ENCODE results near the gene CERS5. TPM values are rescaled to one million over a fixed set of nuclear protein-coding genes. Genes with fewer than 3 reads are reported as not detected.

CERS5 gene
- total RNA-seq, 1 experiment from 2014 or later = 62.6 TPM

DNA sequence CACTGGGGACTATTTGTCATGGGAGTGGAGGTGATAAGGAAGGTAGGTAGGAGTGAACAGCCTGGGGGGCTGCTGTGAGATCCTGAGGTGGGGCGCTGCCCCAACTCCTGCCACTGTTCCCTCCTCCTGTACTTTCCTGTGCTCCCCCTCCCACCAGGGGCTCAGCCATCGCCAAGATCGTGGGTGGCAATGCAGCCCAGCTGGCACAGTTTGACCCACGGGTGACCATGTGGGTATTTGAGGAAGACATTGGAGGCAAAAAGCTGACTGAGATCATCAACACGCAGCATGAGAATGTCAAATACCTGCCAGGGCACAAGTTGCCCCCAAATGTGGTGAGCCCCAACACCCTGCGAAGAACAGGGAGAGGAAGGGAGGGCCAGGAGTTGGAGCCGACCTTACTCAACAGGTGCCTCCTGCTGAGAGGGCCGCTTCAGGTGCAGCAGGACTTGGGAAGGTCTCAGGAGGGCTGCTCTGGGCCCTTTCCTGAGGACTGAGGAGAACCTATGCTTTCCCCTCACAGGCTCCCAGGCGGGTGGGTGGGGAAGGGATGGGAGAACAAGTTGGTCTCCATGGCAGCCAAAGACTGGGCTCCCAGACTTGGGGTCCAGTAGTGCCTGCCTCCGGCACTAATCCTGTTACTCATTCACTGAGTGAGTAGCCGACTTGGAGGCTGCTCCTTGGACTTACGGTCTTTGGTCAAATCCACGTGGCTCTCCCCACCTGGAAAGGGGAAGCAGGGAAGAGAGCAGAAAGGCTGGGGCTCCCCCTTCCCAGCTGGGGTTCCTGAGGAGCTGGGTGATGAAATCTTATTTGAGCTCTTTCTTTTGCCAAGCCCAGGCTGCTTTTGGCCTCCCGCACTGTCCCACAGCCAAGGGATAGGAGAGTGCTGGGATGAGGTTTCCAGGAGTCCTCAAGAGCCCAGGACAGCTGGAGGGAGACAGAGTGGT lies 62.5 kb downstream of the CERS5 start:
- intact Hi-C loops (cut with micrococcal nuclease; ENCODE audit: unreplicated experiment) = no loop called here
- Mint-ChIP-seq H3K4me3 (ENCODE audit: unreplicated experiment) (no peak overlapping the region), H3K9me3 (ENCODE audit: unreplicated experiment) (no peaks in the 10 kb centered on the region), H3K36me3 (ENCODE audit: insufficient read depth, unreplicated experiment) (peaks cover 26% of the 10 kb centered on the region), H3K27ac (ENCODE audit: unreplicated experiment) (peak overlapping the region; percentile 35), H3K27me3 (ENCODE audit: insufficient read depth, unreplicated experiment) (no peaks in the 10 kb centered on the region), H3K4me1 (ENCODE audit: low read depth, unreplicated experiment) (peaks cover 19% of the 10 kb centered on the region)
- DNase-seq = peak in 1 of 2 experiments; percentile 80
- TF ChIP-seq, protein P1, sequence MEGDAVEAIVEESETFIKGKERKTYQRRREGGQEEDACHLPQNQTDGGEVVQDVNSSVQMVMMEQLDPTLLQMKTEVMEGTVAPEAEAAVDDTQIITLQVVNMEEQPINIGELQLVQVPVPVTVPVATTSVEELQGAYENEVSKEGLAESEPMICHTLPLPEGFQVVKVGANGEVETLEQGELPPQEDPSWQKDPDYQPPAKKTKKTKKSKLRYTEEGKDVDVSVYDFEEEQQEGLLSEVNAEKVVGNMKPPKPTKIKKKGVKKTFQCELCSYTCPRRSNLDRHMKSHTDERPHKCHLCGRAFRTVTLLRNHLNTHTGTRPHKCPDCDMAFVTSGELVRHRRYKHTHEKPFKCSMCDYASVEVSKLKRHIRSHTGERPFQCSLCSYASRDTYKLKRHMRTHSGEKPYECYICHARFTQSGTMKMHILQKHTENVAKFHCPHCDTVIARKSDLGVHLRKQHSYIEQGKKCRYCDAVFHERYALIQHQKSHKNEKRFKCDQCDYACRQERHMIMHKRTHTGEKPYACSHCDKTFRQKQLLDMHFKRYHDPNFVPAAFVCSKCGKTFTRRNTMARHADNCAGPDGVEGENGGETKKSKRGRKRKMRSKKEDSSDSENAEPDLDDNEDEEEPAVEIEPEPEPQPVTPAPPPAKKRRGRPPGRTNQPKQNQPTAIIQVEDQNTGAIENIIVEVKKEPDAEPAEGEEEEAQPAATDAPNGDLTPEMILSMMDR (IDR thresholded peaks at IDR 0.05; ENCODE audit: insufficient read depth in 1 of 2, low read depth in 1 of 2, low read length in 1 of 2, severe bottlenecking in 1 of 2, unreplicated experiment in 1 of 2) = no peak
- peaks cover 4% of the 10 kb centered on the region; the same call in 1 of the 2 replicates for H3K36me3 ChIP-seq (ENCODE audit: control insufficient read depth, insufficient read depth, low read length)
- BruUV-seq (replicated peaks) = no TSS peak
- H3K27me3 ChIP-seq (replicated peaks; ENCODE audit: control insufficient read depth, insufficient read depth, low read length) = no peaks in the 10 kb centered on the region
- ChIA-PET POLR2A (interaction anchor here (0.7 kb wide), 1 partner anchor 34 kb away, joined by 3 read pairs; no protein-coding TSS in a partner anchor), CTCF (interaction anchor here (1.2 to 1.3 kb wide), 2 partner anchors 7 to 137 kb away, joined by 5 to 11 read pairs; partner anchors contain the start of gene COX14)
- H3K9me3 ChIP-seq = no peaks in the 10 kb centered on the region
- peaks cover 37% of the 10 kb centered on the region for H3K4me1 ChIP-seq
- H3K4me3 ChIP-seq (ENCODE audit: low read depth, low read length) = no peak overlapping the region

- intact Hi-C loops (cut with micrococcal nuclease; ENCODE audit: unreplicated experiment) = no loop called here
- no peaks in the 10 kb centered on the region for H3K27me3 ChIP-seq (replicated peaks; ENCODE audit: control insufficient read depth, insufficient read depth, low read length)
- peaks cover 7% of the 10 kb centered on the region; the same call in 1 of the 2 replicates for H3K36me3 ChIP-seq (ENCODE audit: control insufficient read depth, insufficient read depth, low read length)
- Mint-ChIP-seq H3K4me1 (ENCODE audit: low read depth, unreplicated experiment) (peaks cover 19% of the 10 kb centered on the region), H3K36me3 (ENCODE audit: insufficient read depth, unreplicated experiment) (peaks cover 35% of the 10 kb centered on the region), H3K27ac (ENCODE audit: unreplicated experiment) (peak within 1 kb of the TSS; percentile 35), H3K9me3 (ENCODE audit: unreplicated experiment) (no peaks in the 10 kb centered on the region), H3K4me3 (ENCODE audit: unreplicated experiment) (no peak within 1 kb of the TSS), H3K27me3 (ENCODE audit: insufficient read depth, unreplicated experiment) (no peaks in the 10 kb centered on the region)
- BruUV-seq (replicated peaks) = no TSS peak
- no peak for DNase-seq
- ChIA-PET POLR2A (interaction anchor here (0.6 to 0.7 kb wide), 2 partner anchors 27 to 33 kb away, joined by 3 to 7 read pairs; no protein-coding TSS in a partner anchor), CTCF (interaction anchor here (0.6 to 1.3 kb wide), 5 partner anchors 8 to 137 kb away, joined by 3 to 11 read pairs (median 4); partner anchors contain the start of gene COX14)
- peaks cover 30% of the 10 kb centered on the region for H3K4me1 ChIP-seq
- TF ChIP-seq, protein P1 (IDR thresholded peaks at IDR 0.05; ENCODE audit: insufficient read depth in 1 of 2, low read depth in 1 of 2, low read length in 1 of 2, severe bottlenecking in 1 of 2, unreplicated experiment in 1 of 2) = no peak
- no peaks in the 10 kb centered on the region for H3K9me3 ChIP-seq
- H3K4me3 ChIP-seq (ENCODE audit: low read depth, low read length) = no peak within 1 kb of the TSS
Measured at GRCh38 chr12:50103767-50104321, 63.3 kb downstream of the CERS5 start, which contains the start of gene GPD1. TSS of gene GPD1 (plus strand) at chr12:50104008. CDS start at chr12:50104051, 43 bp downstream.

GRCh38 chr12:50103351-50103750 lies 63.8 kb downstream of the CERS5 start:
- BruUV-seq (replicated peaks) = no TSS peak
- intact Hi-C loops (cut with micrococcal nuclease; ENCODE audit: unreplicated experiment) = no loop called here
- TF ChIP-seq, protein P1 (IDR thresholded peaks at IDR 0.05; ENCODE audit: insufficient read depth in 1 of 2, low read depth in 1 of 2, low read length in 1 of 2, severe bottlenecking in 1 of 2, unreplicated experiment in 1 of 2) = no peak
- Histone ChIP-seq H3K4me1 (peaks cover 30% of the 10 kb centered on the region), H3K27me3 (replicated peaks; ENCODE audit: control insufficient read depth, insufficient read depth, low read length) (no peaks in the 10 kb centered on the region), H3K4me3 (ENCODE audit: low read depth, low read length) (no peak overlapping the region), H3K36me3 (ENCODE audit: control insufficient read depth, insufficient read depth, low read length) (peaks cover 8% of the 10 kb centered on the region; the same call in 1 of the 2 replicates), H3K9me3 (no peaks in the 10 kb centered on the region)
- no peak for DNase-seq
- H3K4me3 Mint-ChIP-seq (ENCODE audit: unreplicated experiment) = no peak overlapping the region
- H3K9me3 Mint-ChIP-seq (ENCODE audit: unreplicated experiment) = no peaks in the 10 kb centered on the region
- ChIA-PET POLR2A (interaction anchor here (0.6 kb wide), 1 partner anchor 28 kb away, joined by 7 read pairs; no protein-coding TSS in a partner anchor), CTCF (interaction anchor here (0.6 to 1.4 kb wide), 6 partner anchors 9 to 136 kb away, joined by 3 to 11 read pairs (median 4); partner anchors contain the start of gene COX14)
- no peak overlapping the region for H3K27ac Mint-ChIP-seq (ENCODE audit: unreplicated experiment)
- H3K4me1 Mint-ChIP-seq (ENCODE audit: low read depth, unreplicated experiment) = peaks cover 19% of the 10 kb centered on the region
- H3K27me3 Mint-ChIP-seq (ENCODE audit: insufficient read depth, unreplicated experiment) = no peaks in the 10 kb centered on the region
- peaks cover 40% of the 10 kb centered on the region for H3K36me3 Mint-ChIP-seq (ENCODE audit: insufficient read depth, unreplicated experiment)

Data from Caco-2 (cell line).